ENCODE results near the gene ZYX. TPM values are rescaled to one million over a fixed set of nuclear protein-coding genes. Genes with fewer than 3 reads are reported as not detected.

ZYX gene
- total RNA-seq, 1 donor from 2014 or later = 61.7 TPM

DNA sequence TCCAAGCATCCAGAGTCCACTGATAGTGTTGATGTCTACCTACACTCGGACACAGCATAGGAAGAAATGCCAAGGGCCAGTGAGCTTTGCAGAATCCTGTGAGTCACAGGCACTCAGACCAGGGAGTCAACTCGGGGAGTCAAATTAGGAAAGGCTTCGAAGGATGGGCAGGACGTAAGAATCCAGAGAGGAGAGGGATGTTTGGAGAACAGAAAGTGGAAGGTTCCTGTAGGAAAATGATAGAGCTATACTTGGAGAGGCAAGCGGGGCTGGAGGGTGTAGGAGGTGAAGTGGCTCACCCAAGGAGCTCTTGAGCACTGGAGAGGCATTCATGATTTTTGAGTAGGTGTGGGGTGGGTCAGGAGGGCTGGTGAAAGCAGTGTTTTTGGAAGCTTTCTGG lies 3.0 kb downstream of the ZYX start:
- TF ChIP-seq CTCF (conservative IDR thresholded peaks at IDR 0.05) = no peak
- Mint-ChIP-seq H3K9me3 (no peaks in the 10 kb centered on the region), H3K4me3 (no peak overlapping the region), H3K27me3 (ENCODE audit: low read depth) (no peaks in the 10 kb centered on the region), H3K27ac (ENCODE audit: unreplicated experiment) (no peak overlapping the region), H3K36me3 (ENCODE audit: low read depth) (no peaks in the 10 kb centered on the region), H3K4me1 (peaks cover 10% of the 10 kb centered on the region)
- no peak for DNase-seq (ENCODE audit: low read depth, low spot score)

GRCh38 chr7:143384661-143385631 lies 3.8 kb downstream of the ZYX start:
- TF ChIP-seq CTCF (conservative IDR thresholded peaks at IDR 0.05) = no peak
- Mint-ChIP-seq H3K27ac (ENCODE audit: unreplicated experiment) (no peak overlapping the region), H3K4me1 (peaks cover 2% of the 10 kb centered on the region), H3K27me3 (ENCODE audit: low read depth) (no peaks in the 10 kb centered on the region), H3K4me3 (no peak overlapping the region), H3K9me3 (no peaks in the 10 kb centered on the region), H3K36me3 (ENCODE audit: low read depth) (peaks cover 3% of the 10 kb centered on the region)
- DNase-seq (ENCODE audit: low read depth, low spot score) = no peak

- no peak for DNase-seq (ENCODE audit: low read depth, low spot score)
- Mint-ChIP-seq H3K27me3 (ENCODE audit: low read depth) (no peaks in the 10 kb centered on the region), H3K4me1 (no peaks in the 10 kb centered on the region), H3K4me3 (no peak overlapping the region), H3K36me3 (ENCODE audit: low read depth) (peaks cover 6% of the 10 kb centered on the region), H3K27ac (ENCODE audit: unreplicated experiment) (no peak overlapping the region), H3K9me3 (no peaks in the 10 kb centered on the region)
- TF ChIP-seq CTCF (conservative IDR thresholded peaks at IDR 0.05) = no peak
Measured at GRCh38 chr7:143385891-143386781, 5.0 kb downstream of the ZYX start.

GRCh38 chr7:143387156-143387975 lies 6.2 kb downstream of the ZYX start:
- peaks cover 6% of the 10 kb centered on the region for H3K36me3 Mint-ChIP-seq (ENCODE audit: low read depth)
- no peak overlapping the region for H3K27ac Mint-ChIP-seq (ENCODE audit: unreplicated experiment)
- no peaks in the 10 kb centered on the region for H3K27me3 Mint-ChIP-seq (ENCODE audit: low read depth)
- no peak for TF ChIP-seq CTCF (conservative IDR thresholded peaks at IDR 0.05)
- no peaks in the 10 kb centered on the region for H3K4me1 Mint-ChIP-seq
- H3K4me3 Mint-ChIP-seq = no peak overlapping the region
- H3K9me3 Mint-ChIP-seq = no peaks in the 10 kb centered on the region
- no peak for DNase-seq (ENCODE audit: low read depth, low spot score)

DNA sequence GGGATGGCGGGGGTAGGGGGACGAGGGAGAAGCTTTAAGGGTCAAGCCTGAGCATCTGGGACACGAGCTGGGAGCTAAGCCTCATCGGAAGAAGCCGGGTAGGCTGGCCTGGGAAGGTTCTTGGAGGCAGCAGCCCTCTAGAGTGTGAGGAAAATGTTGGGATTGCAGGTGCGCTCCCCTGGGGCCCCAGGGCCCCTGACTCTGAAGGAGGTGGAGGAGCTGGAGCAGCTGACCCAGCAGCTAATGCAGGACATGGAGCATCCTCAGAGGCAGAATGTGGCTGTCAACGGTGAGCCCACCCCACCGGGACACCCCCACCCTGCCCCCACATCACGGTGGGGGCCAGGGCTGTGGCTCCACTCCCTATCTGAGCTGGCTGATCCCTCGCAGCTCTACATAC lies 6.9 kb downstream of the ZYX start:
- Mint-ChIP-seq H3K27ac (ENCODE audit: unreplicated experiment) (no peak overlapping the region), H3K36me3 (ENCODE audit: low read depth) (peaks cover 6% of the 10 kb centered on the region), H3K27me3 (ENCODE audit: low read depth) (no peaks in the 10 kb centered on the region), H3K9me3 (no peaks in the 10 kb centered on the region), H3K4me3 (no peak overlapping the region), H3K4me1 (no peaks in the 10 kb centered on the region)
- no peak for TF ChIP-seq CTCF (conservative IDR thresholded peaks at IDR 0.05)
- no peak for DNase-seq (ENCODE audit: low read depth, low spot score)

Measured in neural crest cell (in vitro differentiated cells).